ENCODE measurements around the gene ANXA11. TPM values are rescaled to one million over a fixed set of nuclear protein-coding genes. Genes with fewer than 3 reads are reported as not detected.
A peak's percentile ranks its signal among the peaks of the same experiment; 100 is the strongest.

Gene ANXA11
- total RNA-seq, 1 experiment from 2014 or later: 181 TPM

- Histone ChIP-seq H3K9me3 (ENCODE audit: control insufficient read depth in 1 of 2, insufficient read depth in 1 of 2, low read depth in 1 of 2, low read length in 2 of 2) (no peaks in the 10 kb centered on the region), H3K4me3 (replicated peaks in 1 of 2; ENCODE audit: low read depth in 1 of 2, low read length in 2 of 2) (no peak overlapping the region), H2AFZ (ENCODE audit: low read depth, low read length, poor library complexity, severe bottlenecking) (no peak overlapping the region), H3K9ac (ENCODE audit: low read length) (no peak overlapping the region), H3K27me3 (ENCODE audit: insufficient read depth, low read length) (no peaks in the 10 kb centered on the region), H3K79me2 (ENCODE audit: insufficient read depth, low read length) (peaks cover 31% of the 10 kb centered on the region; the same call in 1 of the 2 replicates), H3K36me3 (ENCODE audit: control insufficient read depth in 1 of 2, insufficient read depth in 2 of 2, low read length in 2 of 2) (peaks cover 10 to 62% of the 10 kb centered on the region in 2 experiments), H3K4me2 (ENCODE audit: low read length) (no peak overlapping the region), H3K4me1 (ENCODE audit: control insufficient read depth in 1 of 2, insufficient read depth in 2 of 2, low read length in 2 of 2) (peaks cover 40 to 86% of the 10 kb centered on the region in 2 experiments), H3K9me2 (ENCODE audit: insufficient read depth) (no peaks in the 10 kb centered on the region), H4K20me1 (ENCODE audit: insufficient read depth) (no peaks in the 10 kb centered on the region), H3K27ac (ENCODE audit: low read depth, low read length) (no peak overlapping the region; the same call in 1 of the 2 replicates)
- ChIA-PET POLR2A (no interaction called here), RAD21 (ENCODE audit: low non-redundant PET in 1 of 2, low total read pairs in 2 of 2, uncharacterized antibody in 2 of 2, unreplicated experiment in 2 of 2) (no interaction called here), CTCF (interaction anchor here (1.2 to 1.8 kb wide), 2 partner anchors 17 to 42 kb away, joined by 3 to 4 read pairs; no protein-coding TSS in a partner anchor)
- TF ChIP-seq POLR2AphosphoS5 (IDR thresholded peaks at IDR 0.05; ENCODE audit: low read depth, low read length): no peak
- TF ChIP-seq CTCF (IDR thresholded peaks at IDR 0.05 in 2 of 3, conservative IDR thresholded peaks at IDR 0.05 in 1 of 3; ENCODE audit: borderline replicate concordance in 1 of 3, insufficient read depth in 1 of 3, low read depth in 2 of 3, low read length in 2 of 3): peak in 2 of 3 experiments; percentile 33 to 35; a peak in 3 of 6 replicates
- TF ChIP-seq RAD21 (IDR thresholded peaks at IDR 0.05; ENCODE audit: low read depth): peak; percentile 31; the same call in 1 of the 2 replicates
- ATAC-seq (no peak), DNase-seq (ENCODE audit: low read depth, low spot score) (no peak)
- BruUV-seq (replicated peaks): no TSS peak
- intact Hi-C loops (cut with micrococcal nuclease): no loop called here
Observed at GRCh38 chr10:80161321-80162083, 43.8 kb downstream of the ANXA11 start.

Data from HCT116 (cell line).